Loucy (cell line): Measurements from ENCODE around the gene MACF1.

Experiments used
- EZH2phosphoT487 ChIP-seq: fragments of 200-600 bp; IDR thresholded peaks from 2 replicates; pipeline ENCODE4 v1.6.1; 2018; ENCODE audit warnings: antibody characterized with exemption, mild to moderate bottlenecking, moderate library complexity, borderline replicate concordance
- TF ChIP-seq, protein P1 (sequence below): fragments of 200-600 bp; sonication (generic); conservative IDR thresholded peaks from 2 replicates; pipeline ENCODE4 v1.5.1; 2014; ENCODE audit warnings: mild to moderate bottlenecking, antibody characterized with exemption, low read length

GRCh38 chr1:39210649-39211048 lies 6.2 kb downstream of the MACF1 start:
- TF ChIP-seq, protein P1, sequence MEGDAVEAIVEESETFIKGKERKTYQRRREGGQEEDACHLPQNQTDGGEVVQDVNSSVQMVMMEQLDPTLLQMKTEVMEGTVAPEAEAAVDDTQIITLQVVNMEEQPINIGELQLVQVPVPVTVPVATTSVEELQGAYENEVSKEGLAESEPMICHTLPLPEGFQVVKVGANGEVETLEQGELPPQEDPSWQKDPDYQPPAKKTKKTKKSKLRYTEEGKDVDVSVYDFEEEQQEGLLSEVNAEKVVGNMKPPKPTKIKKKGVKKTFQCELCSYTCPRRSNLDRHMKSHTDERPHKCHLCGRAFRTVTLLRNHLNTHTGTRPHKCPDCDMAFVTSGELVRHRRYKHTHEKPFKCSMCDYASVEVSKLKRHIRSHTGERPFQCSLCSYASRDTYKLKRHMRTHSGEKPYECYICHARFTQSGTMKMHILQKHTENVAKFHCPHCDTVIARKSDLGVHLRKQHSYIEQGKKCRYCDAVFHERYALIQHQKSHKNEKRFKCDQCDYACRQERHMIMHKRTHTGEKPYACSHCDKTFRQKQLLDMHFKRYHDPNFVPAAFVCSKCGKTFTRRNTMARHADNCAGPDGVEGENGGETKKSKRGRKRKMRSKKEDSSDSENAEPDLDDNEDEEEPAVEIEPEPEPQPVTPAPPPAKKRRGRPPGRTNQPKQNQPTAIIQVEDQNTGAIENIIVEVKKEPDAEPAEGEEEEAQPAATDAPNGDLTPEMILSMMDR: no peak
- no peak for TF ChIP-seq EZH2phosphoT487
